WTC11 (cell line): ENCODE results near the gene BAIAP2L2. TPM values are rescaled to one million over a fixed set of nuclear protein-coding genes. Genes with fewer than 3 reads are reported as not detected.

Source experiments
- ATAC-seq: fragments of 200-7000 bp; cut with Tn5 transposase; 2 replicates; pipeline ENCODE4 v1.10.0; 2021; ENCODE audit warnings: mild to moderate bottlenecking, moderate library complexity
- CTCF ChIA-PET: fragments of 300-600 bp; sonication (Branson Sonifier 250); formaldehyde crosslinking; loops from one replicate; lab custom pipeline; 2021; ENCODE audit warnings: antibody characterized with exemption; lab: Charles Lee
- POLR2A ChIA-PET: fragments of 350-600 bp; sonication (Branson Sonifier 250); formaldehyde crosslinking; loops from one replicate; lab custom pipeline; 2021; ENCODE audit warnings: antibody characterized with exemption; lab: Charles Lee
- DNase-seq: peaks from one replicate; pipeline ENCODE4 v3.0.0; 2021; ENCODE audit warnings: low spot score
- H3K27ac Mint-ChIP-seq: 2 replicates; pipeline ENCODE4 v1.8.0; 2021; ENCODE audit warnings: mixed read lengths
- H3K27me3 Mint-ChIP-seq: 2 replicates; pipeline ENCODE4 v1.8.0; 2021; ENCODE audit warnings: low read depth, mild to moderate bottlenecking, moderate library complexity, mixed read lengths
- H3K36me3 Mint-ChIP-seq: 2 replicates; pipeline ENCODE4 v1.8.0; 2021; ENCODE audit warnings: mixed read lengths
- H3K4me1 Mint-ChIP-seq: 2 replicates; pipeline ENCODE4 v1.8.0; 2022; ENCODE audit warnings: mixed read lengths
- H3K4me3 Mint-ChIP-seq: 2 replicates; pipeline ENCODE4 v1.8.0; 2021; ENCODE audit warnings: mild to moderate bottlenecking, moderate library complexity, mixed read lengths
- H3K9me3 Mint-ChIP-seq: 2 replicates; pipeline ENCODE4 v1.8.0; 2021; ENCODE audit warnings: mixed read lengths
- AFF4 ChIP-seq: sonication (generic); formaldehyde crosslinking; IDR thresholded peaks from 2 replicates; pipeline ENCODE4 v1.8.1; 2023; ENCODE audit warnings: mild to moderate bottlenecking, missing genetic modification reagents, borderline replicate concordance
- CBFB ChIP-seq: sonication (generic); formaldehyde crosslinking; IDR thresholded peaks from 2 replicates; pipeline ENCODE4 v1.8.1; 2022; ENCODE audit warnings: mild to moderate bottlenecking, low read depth, missing genetic modification reagents
- CDX4 ChIP-seq: fragments of 250-450 bp; sonication (Bioruptor Pico); IDR thresholded peaks from 2 replicates; pipeline ENCODE4 v1.9.0; 2021; ENCODE audit warnings: moderate library complexity, mild to moderate bottlenecking, inconsistent platforms, borderline replicate concordance
- MXD4 ChIP-seq: fragments of 250-450 bp; sonication (Bioruptor Pico); IDR thresholded peaks from 2 replicates; pipeline ENCODE4 v1.8.0; 2021; ENCODE audit warnings: mild to moderate bottlenecking, moderate library complexity, borderline replicate concordance
- SMAD3 ChIP-seq: sonication (generic); formaldehyde crosslinking; IDR thresholded peaks from 2 replicates; pipeline ENCODE4 v1.8.0; 2022; ENCODE audit warnings: missing genetic modification reagents, mild to moderate bottlenecking, borderline replicate concordance
- STAT6 ChIP-seq: sonication (generic); formaldehyde crosslinking; conservative IDR thresholded peaks from 2 replicates; pipeline ENCODE4 v1.8.1; 2023; ENCODE audit warnings: mild to moderate bottlenecking, low read depth, missing genetic modification reagents, moderate library complexity
- TCF7 ChIP-seq: sonication (generic); formaldehyde crosslinking; IDR thresholded peaks from 2 replicates; pipeline ENCODE4 v1.8.0; 2022; ENCODE audit warnings: mild to moderate bottlenecking, low read depth, missing genetic modification reagents, moderate library complexity
- TEAD1 ChIP-seq: sonication (generic); formaldehyde crosslinking; IDR thresholded peaks from 2 replicates; pipeline ENCODE4 v1.8.0; 2022; ENCODE audit warnings: mild to moderate bottlenecking, missing genetic modification reagents
- ZNF317 ChIP-seq: sonication (generic); formaldehyde crosslinking; IDR thresholded peaks from 2 replicates; pipeline ENCODE4 v1.8.1; 2023; ENCODE audit warnings: low read depth, mild to moderate bottlenecking, moderate library complexity, missing genetic modification reagents, borderline replicate concordance
- total RNA-seq: library from RNA; stranded (reverse); gene quantifications from 3 replicates; pipeline ENCODE4 v1.2.3, GENCODE V29; 2021
- TF ChIP-seq, protein P1 (sequence below): sonication (generic); formaldehyde crosslinking; IDR thresholded peaks from 2 replicates; pipeline ENCODE4 v1.8.1; 2022; ENCODE audit warnings: low read depth, mild to moderate bottlenecking, moderate library complexity, missing genetic modification reagents, borderline replicate concordance
- TF ChIP-seq, protein P2 (sequence below): fragments of 250-450 bp; sonication (Bioruptor Pico); IDR thresholded peaks from 2 replicates; pipeline ENCODE4 v1.9.0; 2021; ENCODE audit warnings: mild to moderate bottlenecking
- TF ChIP-seq, protein P3 (sequence below): fragments of 250-450 bp; sonication (Bioruptor Pico); IDR thresholded peaks from 2 replicates; pipeline ENCODE4 v1.9.0; 2021; ENCODE audit warnings: mild to moderate bottlenecking
- TF ChIP-seq, protein P4 (sequence below): fragments of 250-450 bp; sonication (Bioruptor Pico); conservative IDR thresholded peaks from 2 replicates; pipeline ENCODE4 v1.9.0; 2021; ENCODE audit warnings: mild to moderate bottlenecking
- TF ChIP-seq, protein P5 (sequence below): sonication (generic); formaldehyde crosslinking; IDR thresholded peaks from 2 replicates; pipeline ENCODE4 v1.8.1; 2023; ENCODE audit warnings: mild to moderate bottlenecking, missing genetic modification reagents, moderate library complexity

The BAIAP2L2 gene
- total RNA-seq, 1 experiment from 2014 or later: 3.0 TPM

GRCh38 chr22:38080850-38081635, 29.4 kb downstream of the BAIAP2L2 start:
- ChIA-PET POLR2A (no interaction called here), CTCF (interaction anchor here (1.0 to 14.3 kb wide), 5 partner anchors 12 to 138 kb away, joined by 3 to 183 read pairs (median 6); no protein-coding TSS in a partner anchor)
- Mint-ChIP-seq H3K27me3 (peaks cover 24% of the 10 kb centered on the region), H3K9me3 (no peaks in the 10 kb centered on the region), H3K36me3 (no peaks in the 10 kb centered on the region), H3K27ac (no peak overlapping the region), H3K4me3 (peak overlapping the region; percentile 38; the same call in 1 of the 2 replicates), H3K4me1 (peaks cover 4% of the 10 kb centered on the region; the same call in 1 of the 2 replicates)
- DNase-seq: peak; percentile 68
- ATAC-seq: peak; percentile 65
- TF ChIP-seq, protein P1, sequence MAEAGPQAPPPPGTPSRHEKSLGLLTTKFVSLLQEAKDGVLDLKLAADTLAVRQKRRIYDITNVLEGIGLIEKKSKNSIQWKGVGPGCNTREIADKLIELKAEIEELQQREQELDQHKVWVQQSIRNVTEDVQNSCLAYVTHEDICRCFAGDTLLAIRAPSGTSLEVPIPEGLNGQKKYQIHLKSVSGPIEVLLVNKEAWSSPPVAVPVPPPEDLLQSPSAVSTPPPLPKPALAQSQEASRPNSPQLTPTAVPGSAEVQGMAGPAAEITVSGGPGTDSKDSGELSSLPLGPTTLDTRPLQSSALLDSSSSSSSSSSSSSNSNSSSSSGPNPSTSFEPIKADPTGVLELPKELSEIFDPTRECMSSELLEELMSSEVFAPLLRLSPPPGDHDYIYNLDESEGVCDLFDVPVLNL (CRISPR knock-in tag): peak; percentile 93
- TF ChIP-seq MXD4 (no peak), TCF7 (peak; percentile 94), AFF4 (CRISPR knock-in tag) (peak; percentile 83; the same call in 1 of the 2 replicates), SMAD3 (CRISPR knock-in tag) (peak; percentile 98), TEAD1 (CRISPR knock-in tag) (peak; percentile 96), ZNF317 (CRISPR knock-in tag) (peak; percentile 71; the same call in 1 of the 2 replicates), CBFB (CRISPR knock-in tag) (peak; percentile 91), STAT6 (CRISPR knock-in tag) (peak; percentile 75; the same call in 1 of the 2 replicates), CDX4 (CRISPR knock-in tag) (no peak)
- TF ChIP-seq, protein P2, sequence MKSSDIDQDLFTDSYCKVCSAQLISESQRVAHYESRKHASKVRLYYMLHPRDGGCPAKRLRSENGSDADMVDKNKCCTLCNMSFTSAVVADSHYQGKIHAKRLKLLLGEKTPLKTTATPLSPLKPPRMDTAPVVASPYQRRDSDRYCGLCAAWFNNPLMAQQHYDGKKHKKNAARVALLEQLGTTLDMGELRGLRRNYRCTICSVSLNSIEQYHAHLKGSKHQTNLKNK (CRISPR knock-in tag): no peak
- TF ChIP-seq, protein P3, sequence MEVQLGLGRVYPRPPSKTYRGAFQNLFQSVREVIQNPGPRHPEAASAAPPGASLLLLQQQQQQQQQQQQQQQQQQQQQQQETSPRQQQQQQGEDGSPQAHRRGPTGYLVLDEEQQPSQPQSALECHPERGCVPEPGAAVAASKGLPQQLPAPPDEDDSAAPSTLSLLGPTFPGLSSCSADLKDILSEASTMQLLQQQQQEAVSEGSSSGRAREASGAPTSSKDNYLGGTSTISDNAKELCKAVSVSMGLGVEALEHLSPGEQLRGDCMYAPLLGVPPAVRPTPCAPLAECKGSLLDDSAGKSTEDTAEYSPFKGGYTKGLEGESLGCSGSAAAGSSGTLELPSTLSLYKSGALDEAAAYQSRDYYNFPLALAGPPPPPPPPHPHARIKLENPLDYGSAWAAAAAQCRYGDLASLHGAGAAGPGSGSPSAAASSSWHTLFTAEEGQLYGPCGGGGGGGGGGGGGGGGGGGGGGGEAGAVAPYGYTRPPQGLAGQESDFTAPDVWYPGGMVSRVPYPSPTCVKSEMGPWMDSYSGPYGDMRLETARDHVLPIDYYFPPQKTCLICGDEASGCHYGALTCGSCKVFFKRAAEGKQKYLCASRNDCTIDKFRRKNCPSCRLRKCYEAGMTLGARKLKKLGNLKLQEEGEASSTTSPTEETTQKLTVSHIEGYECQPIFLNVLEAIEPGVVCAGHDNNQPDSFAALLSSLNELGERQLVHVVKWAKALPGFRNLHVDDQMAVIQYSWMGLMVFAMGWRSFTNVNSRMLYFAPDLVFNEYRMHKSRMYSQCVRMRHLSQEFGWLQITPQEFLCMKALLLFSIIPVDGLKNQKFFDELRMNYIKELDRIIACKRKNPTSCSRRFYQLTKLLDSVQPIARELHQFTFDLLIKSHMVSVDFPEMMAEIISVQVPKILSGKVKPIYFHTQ (CRISPR knock-in tag): no peak
- TF ChIP-seq, protein P4, sequence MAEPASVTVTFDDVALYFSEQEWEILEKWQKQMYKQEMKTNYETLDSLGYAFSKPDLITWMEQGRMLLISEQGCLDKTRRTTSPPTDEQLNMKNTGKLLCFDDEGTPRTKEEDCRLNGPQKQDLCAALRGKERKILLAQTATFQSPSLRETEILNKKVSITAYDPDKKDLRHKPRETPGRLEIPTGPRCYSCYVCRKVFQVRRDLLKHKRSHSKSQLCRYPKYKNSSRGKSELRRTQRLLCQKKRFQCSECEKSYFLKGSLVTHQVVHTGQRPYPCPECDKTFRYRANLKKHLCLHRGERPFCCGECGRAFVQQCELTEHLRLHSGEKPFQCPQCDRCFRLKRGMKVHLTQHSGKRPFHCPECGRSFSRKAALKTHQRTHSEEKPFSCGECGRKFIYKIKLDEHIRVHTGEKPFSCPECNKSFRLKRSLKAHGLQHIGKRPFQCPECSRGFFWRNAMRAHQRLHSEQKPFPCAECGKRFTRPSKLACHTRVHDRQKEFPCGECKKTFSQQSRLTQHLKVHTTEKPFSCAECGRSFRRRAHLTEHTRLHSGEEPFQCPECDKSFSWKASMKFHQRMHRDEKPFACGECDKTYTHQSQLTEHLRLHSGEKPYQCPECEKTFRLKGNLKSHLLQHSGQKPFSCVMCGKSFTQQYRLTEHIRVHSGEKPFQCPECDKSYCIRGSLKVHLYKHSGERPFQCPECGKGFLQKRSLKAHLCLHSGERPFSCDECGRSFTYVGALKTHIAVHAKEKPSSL: no peak
- TF ChIP-seq, protein P5, sequence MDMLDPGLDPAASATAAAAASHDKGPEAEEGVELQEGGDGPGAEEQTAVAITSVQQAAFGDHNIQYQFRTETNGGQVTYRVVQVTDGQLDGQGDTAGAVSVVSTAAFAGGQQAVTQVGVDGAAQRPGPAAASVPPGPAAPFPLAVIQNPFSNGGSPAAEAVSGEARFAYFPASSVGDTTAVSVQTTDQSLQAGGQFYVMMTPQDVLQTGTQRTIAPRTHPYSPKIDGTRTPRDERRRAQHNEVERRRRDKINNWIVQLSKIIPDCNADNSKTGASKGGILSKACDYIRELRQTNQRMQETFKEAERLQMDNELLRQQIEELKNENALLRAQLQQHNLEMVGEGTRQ (CRISPR knock-in tag): no peak
